Hepatocyte (in vitro differentiated cells): ENCODE data around the gene ZFP62.

Experiments used
- CTCF ChIP-seq: fragments of 200-600 bp; sonication (generic); IDR thresholded peaks from 2 replicates; pipeline ENCODE4 v1.5.1; 2016; ENCODE audit warnings: antibody characterized with exemption, mild to moderate bottlenecking; ENCODE audit not compliant: poor library complexity
- EZH2 ChIP-seq: fragments of 200-600 bp; sonication (generic); IDR thresholded peaks from 2 replicates; pipeline ENCODE4 v1.6.1; 2016; ENCODE audit warnings: antibody characterized with exemption, mild to moderate bottlenecking, borderline replicate concordance
- EZH2phosphoT487 ChIP-seq: fragments of 200-600 bp; sonication (generic); IDR thresholded peaks from one replicate; pipeline ENCODE4 v1.6.1; 2018; ENCODE audit warnings: antibody characterized with exemption, mild to moderate bottlenecking, low read depth, moderate library complexity; ENCODE audit not compliant: unreplicated experiment, severe bottlenecking

DNA sequence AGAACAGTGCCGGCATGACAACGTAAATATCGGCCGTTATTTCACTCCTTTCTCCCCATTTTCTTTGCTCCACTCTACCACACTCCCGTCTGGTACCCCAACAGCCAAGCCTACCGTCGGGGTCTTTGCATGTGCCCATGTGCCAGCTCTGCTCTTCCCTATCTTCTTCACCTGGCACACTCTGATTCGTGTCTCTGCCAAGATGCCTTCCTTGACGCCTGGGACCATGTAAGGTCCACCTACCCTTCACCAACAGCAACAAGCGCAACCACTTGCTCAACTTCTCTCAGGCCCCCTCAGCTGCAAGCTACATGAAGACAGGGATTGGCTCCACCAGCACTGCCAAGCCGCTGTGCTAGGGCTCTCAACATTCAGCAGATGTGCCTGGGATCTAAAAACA lies 62.9 kb downstream of the ZFP62 start:
- TF ChIP-seq CTCF (no peak), EZH2 (no peak), EZH2phosphoT487 (no peak)
